ENCODE measurements around the gene LCLAT1. TPM values are rescaled to one million over a fixed set of nuclear protein-coding genes. Genes with fewer than 3 reads are reported as not detected.
A peak's percentile ranks its signal among the peaks of the same experiment; 100 is the strongest.

The LCLAT1 gene
- total RNA-seq, 1 donor from 2014 or later, result 17.8 TPM

DNA sequence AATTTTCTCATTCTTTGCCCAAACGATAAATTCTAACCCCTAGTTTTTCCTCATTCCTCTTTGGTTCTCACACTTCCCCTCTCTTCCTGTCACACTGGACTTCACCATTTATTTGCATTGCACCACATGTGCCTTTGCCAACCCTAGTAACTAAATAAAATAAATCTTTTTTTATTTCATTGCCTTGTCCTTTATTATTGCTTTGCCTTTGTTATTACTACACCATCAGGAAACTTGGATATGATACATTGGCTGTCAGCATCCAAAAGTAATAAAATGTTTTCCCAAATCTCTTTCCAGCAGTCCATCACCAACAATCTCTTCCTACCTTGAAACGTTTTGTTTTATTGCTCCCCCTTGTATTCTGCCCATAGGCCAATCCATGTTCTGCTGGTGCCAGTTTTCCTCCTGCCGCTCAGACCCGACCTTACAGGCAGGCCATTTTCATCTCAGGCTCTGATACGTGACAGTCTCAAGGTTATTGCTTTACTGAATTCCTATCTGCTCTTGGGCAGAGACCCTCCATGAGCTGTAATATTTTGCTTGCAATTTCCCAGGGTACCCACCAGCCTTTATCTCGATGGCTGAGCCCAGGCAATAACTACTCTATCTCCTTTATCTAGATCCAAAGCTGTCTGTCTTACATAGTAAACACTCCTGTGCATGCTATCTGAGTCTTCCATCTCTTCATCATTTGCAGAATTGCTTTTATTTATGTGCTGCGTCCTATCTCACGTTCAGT is 19.3 kb upstream of the LCLAT1 start:
- Mint-ChIP-seq H3K27me3 (ENCODE audit: low read depth) (no peaks in the 10 kb centered on the region), H3K4me1 (ENCODE audit: low read depth) (peaks cover 29% of the 10 kb centered on the region), H3K27ac (ENCODE audit: unreplicated experiment) (no peak overlapping the region), H3K4me3 (ENCODE audit: unreplicated experiment) (no peak overlapping the region), H3K9me3 (ENCODE audit: low read depth) (no peaks in the 10 kb centered on the region), H3K36me3 (ENCODE audit: low read depth) (no peaks in the 10 kb centered on the region)
- TF ChIP-seq, protein P1, sequence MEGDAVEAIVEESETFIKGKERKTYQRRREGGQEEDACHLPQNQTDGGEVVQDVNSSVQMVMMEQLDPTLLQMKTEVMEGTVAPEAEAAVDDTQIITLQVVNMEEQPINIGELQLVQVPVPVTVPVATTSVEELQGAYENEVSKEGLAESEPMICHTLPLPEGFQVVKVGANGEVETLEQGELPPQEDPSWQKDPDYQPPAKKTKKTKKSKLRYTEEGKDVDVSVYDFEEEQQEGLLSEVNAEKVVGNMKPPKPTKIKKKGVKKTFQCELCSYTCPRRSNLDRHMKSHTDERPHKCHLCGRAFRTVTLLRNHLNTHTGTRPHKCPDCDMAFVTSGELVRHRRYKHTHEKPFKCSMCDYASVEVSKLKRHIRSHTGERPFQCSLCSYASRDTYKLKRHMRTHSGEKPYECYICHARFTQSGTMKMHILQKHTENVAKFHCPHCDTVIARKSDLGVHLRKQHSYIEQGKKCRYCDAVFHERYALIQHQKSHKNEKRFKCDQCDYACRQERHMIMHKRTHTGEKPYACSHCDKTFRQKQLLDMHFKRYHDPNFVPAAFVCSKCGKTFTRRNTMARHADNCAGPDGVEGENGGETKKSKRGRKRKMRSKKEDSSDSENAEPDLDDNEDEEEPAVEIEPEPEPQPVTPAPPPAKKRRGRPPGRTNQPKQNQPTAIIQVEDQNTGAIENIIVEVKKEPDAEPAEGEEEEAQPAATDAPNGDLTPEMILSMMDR (IDR thresholded peaks at IDR 0.05), result no peak
- DNase-seq (ENCODE audit: low spot score), result no peak

DNA sequence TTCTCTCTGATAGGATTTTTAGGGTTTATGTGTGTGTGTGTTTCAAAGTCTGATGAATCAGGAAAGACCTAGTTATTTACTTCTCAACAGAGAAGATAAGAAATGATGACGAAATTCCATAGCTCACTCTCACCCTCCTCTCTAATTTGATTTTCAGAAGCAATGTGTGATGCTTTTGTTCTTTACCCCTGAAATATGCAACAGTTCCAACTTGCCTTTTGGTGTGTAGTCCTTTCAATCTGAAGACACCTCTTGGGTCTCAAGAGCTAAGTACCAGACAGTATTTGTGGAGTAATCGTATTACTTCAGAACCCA is 18.7 kb upstream of the LCLAT1 start:
- no peak overlapping the region for H3K27ac Mint-ChIP-seq (ENCODE audit: unreplicated experiment)
- H3K4me3 Mint-ChIP-seq (ENCODE audit: unreplicated experiment), result no peak overlapping the region
- no peaks in the 10 kb centered on the region for H3K27me3 Mint-ChIP-seq (ENCODE audit: low read depth)
- H3K9me3 Mint-ChIP-seq (ENCODE audit: low read depth), result no peaks in the 10 kb centered on the region
- no peaks in the 10 kb centered on the region for H3K36me3 Mint-ChIP-seq (ENCODE audit: low read depth)
- no peak for DNase-seq (ENCODE audit: low spot score)
- H3K4me1 Mint-ChIP-seq (ENCODE audit: low read depth), result peaks cover 27% of the 10 kb centered on the region
- TF ChIP-seq, protein P1 (IDR thresholded peaks at IDR 0.05), result no peak

DNA sequence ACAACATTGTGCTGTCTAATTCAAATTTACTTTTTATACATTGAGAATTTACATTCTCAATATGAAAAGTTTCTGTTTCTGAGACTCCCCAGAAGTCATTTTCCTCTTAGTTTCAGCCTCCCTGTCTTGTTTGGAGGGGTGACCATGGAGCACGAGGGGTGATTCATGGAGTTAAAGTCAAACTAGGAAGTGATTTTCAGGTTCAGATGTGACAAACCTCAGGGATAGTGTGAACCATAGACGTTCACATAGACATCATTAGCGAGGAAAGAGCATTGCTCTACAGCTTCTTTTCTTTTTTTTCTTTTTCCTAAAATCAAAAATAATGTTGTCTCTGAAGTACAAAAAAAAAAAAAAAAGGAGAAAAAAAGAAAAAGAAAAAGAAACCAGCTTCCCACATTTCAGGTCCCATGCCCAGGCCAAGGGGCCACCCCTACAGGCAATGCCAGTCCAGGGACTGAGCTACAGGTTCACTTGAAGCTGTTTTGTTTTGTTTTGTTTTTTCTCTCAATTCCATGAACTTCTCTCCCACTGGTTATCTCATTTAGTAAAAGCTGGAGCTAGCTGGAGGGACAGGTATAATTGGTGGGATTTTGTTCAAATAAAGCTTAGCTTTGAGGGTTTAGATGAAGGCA is 18.1 kb upstream of the LCLAT1 start:
- peaks cover 30% of the 10 kb centered on the region for H3K4me1 Mint-ChIP-seq (ENCODE audit: low read depth)
- H3K4me3 Mint-ChIP-seq (ENCODE audit: unreplicated experiment), result no peak overlapping the region
- H3K27ac Mint-ChIP-seq (ENCODE audit: unreplicated experiment), result no peak overlapping the region
- no peaks in the 10 kb centered on the region for H3K36me3 Mint-ChIP-seq (ENCODE audit: low read depth)
- TF ChIP-seq, protein P1 (IDR thresholded peaks at IDR 0.05), result no peak
- no peak for DNase-seq (ENCODE audit: low spot score)
- H3K9me3 Mint-ChIP-seq (ENCODE audit: low read depth), result no peaks in the 10 kb centered on the region
- H3K27me3 Mint-ChIP-seq (ENCODE audit: low read depth), result no peaks in the 10 kb centered on the region

DNA sequence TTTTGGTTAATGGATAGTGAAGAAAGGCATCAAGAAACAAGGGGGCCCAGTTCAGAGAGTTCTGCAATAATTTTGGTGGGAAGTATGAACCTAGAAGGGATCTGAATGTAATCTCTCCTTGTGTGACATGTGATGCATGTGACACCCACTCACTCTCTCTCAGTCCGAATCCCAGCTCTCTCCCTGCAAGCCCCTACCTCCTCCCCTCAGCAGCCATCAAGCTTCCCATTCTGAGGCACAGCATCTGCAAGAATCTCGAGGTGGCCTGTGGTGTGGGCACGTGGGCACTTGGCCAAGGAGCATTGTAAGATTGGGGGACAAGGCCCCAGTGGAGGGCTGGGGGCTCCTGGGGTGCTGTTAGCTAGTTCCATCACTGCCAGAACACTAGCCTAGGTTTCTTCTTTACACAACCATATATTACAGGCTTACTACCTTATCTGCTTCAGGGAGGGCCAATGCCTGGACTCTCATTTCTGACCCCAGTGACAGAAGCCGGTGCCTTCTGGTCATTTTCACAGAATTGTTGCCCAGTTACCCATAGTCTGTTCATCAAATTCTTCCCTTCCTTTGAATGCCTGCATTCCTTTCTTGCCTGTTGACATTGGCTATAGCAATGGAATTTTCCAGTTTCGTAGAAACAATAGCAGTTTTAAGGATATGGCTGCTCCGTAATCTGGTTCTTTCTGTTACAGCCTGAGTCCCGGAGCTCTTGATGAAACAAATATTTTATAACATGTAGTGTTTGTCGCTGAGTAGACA is 13.3 kb upstream of the LCLAT1 start:
- TF ChIP-seq, protein P1 (IDR thresholded peaks at IDR 0.05), result no peak
- Mint-ChIP-seq H3K4me1 (ENCODE audit: low read depth) (peaks cover 24% of the 10 kb centered on the region), H3K27ac (ENCODE audit: unreplicated experiment) (peak overlapping the region; percentile 52), H3K9me3 (ENCODE audit: low read depth) (no peaks in the 10 kb centered on the region), H3K36me3 (ENCODE audit: low read depth) (no peaks in the 10 kb centered on the region), H3K27me3 (ENCODE audit: low read depth) (no peaks in the 10 kb centered on the region), H3K4me3 (ENCODE audit: unreplicated experiment) (peak overlapping the region; percentile 3)
- DNase-seq (ENCODE audit: low spot score), result no peak

DNA sequence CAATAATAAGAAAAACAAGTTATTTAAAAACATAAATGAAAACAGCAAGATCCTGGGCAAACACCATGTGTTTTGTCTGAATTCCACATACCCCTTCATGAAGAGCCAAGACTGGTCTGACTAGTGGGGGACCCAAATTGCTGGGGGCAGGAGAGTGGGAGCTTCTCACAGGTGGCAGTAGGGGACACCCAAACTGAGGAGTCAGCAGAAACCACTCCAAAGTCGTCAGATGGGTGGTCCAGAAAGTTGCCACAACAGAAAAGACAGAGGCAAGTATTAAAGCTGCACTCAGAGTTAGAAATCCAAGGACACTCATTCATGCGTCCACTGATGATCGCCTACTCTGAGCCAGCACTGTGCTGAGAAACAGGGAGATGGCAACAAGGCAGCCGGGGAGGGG is 12.3 kb upstream of the LCLAT1 start:
- TF ChIP-seq, protein P1 (IDR thresholded peaks at IDR 0.05), result no peak
- H3K27me3 Mint-ChIP-seq (ENCODE audit: low read depth), result no peaks in the 10 kb centered on the region
- H3K4me1 Mint-ChIP-seq (ENCODE audit: low read depth), result peaks cover 24% of the 10 kb centered on the region
- H3K4me3 Mint-ChIP-seq (ENCODE audit: unreplicated experiment), result no peak overlapping the region
- no peaks in the 10 kb centered on the region for H3K9me3 Mint-ChIP-seq (ENCODE audit: low read depth)
- DNase-seq (ENCODE audit: low spot score), result no peak
- H3K27ac Mint-ChIP-seq (ENCODE audit: unreplicated experiment), result peak overlapping the region; percentile 11
- H3K36me3 Mint-ChIP-seq (ENCODE audit: low read depth), result no peaks in the 10 kb centered on the region
